CD4-positive, alpha-beta memory T cell (primary cell): ENCODE measurements around the gene AGBL1. TPM values are rescaled to one million over a fixed set of nuclear protein-coding genes. Genes with fewer than 3 reads are reported as not detected.

Experiments
- CTCF ChIA-PET: fragments of 350-600 bp; sonication (Branson Sonifier 250); formaldehyde crosslinking; loops from one replicate; lab custom pipeline; 2021; ENCODE audit warnings: inconsistent platforms; ENCODE audit not compliant: partially characterized antibody; lab: Charles Lee
- POLR2A ChIA-PET: fragments of 350-600 bp; sonication (Branson Sonifier 250); formaldehyde crosslinking; loops from one replicate; lab custom pipeline; 2021; ENCODE audit not compliant: partially characterized antibody; lab: Charles Lee
- DNase-seq, 5 donors: peaks; one replicate each; pipeline versions ENCODE4 v3.0.0 to v3.0.0-alpha.2; 2020 to 2022; ENCODE audit warnings: mixed read lengths in 1 of 5
- H3K27ac ChIP-seq: one replicate; pipeline ENCODE4 v1.7.0; 2013; ENCODE audit warnings: low read depth, low read length
- H3K27me3 ChIP-seq: 2 replicates; pipeline ENCODE4 v1.7.0; 2013; ENCODE audit warnings: mild to moderate bottlenecking, low read length, moderate library complexity; ENCODE audit not compliant: insufficient read depth
- H3K36me3 ChIP-seq: 2 replicates; pipeline ENCODE4 v1.7.0; 2013; ENCODE audit warnings: mild to moderate bottlenecking, low read length, moderate library complexity; ENCODE audit not compliant: insufficient read depth
- H3K4me1 ChIP-seq: 2 replicates; pipeline ENCODE4 v1.7.0; 2013; ENCODE audit warnings: mild to moderate bottlenecking, low read length, moderate library complexity; ENCODE audit not compliant: insufficient read depth
- H3K4me3 ChIP-seq, 2 donors: one replicate each; pipeline ENCODE4 v1.7.0; 2013; ENCODE audit warnings: low read length in 2 of 2, mild to moderate bottlenecking in 1 of 2
- H3K9me3 ChIP-seq, 2 donors: one replicate each; pipeline ENCODE4 v1.7.0; 2013; ENCODE audit warnings: low read length in 2 of 2, control low read depth in 1 of 2; ENCODE audit not compliant: control insufficient read depth in 1 of 2
- H3K27ac Mint-ChIP-seq, 7 donors: one replicate each; pipeline ENCODE4 v1.8.0; 2020 to 2021; ENCODE audit warnings: mixed read lengths in 7 of 7, mild to moderate bottlenecking in 6 of 7, inconsistent platforms in 3 of 7, moderate library complexity in 3 of 7
- H3K27me3 Mint-ChIP-seq, 2 donors: one replicate each; pipeline ENCODE4 v1.8.0; 2020 to 2021; ENCODE audit warnings: mixed read lengths in 2 of 2
- H3K36me3 Mint-ChIP-seq, 2 donors: one replicate each; pipeline ENCODE4 v1.8.0; 2020 to 2021; ENCODE audit warnings: mixed read lengths in 2 of 2, inconsistent platforms in 1 of 2, mild to moderate bottlenecking in 1 of 2
- H3K4me1 Mint-ChIP-seq, 4 donors: one replicate each; pipeline ENCODE4 v1.8.0; 2020 to 2021; ENCODE audit warnings: mixed read lengths in 4 of 4, mild to moderate bottlenecking in 1 of 4
- H3K4me3 Mint-ChIP-seq, 8 donors: one replicate each; pipeline ENCODE4 v1.8.0; 2020 to 2021; ENCODE audit warnings: mixed read lengths in 8 of 8, mild to moderate bottlenecking in 7 of 8, moderate library complexity in 6 of 8, inconsistent platforms in 3 of 8
- H3K9me3 Mint-ChIP-seq, 8 donors: one replicate each; pipeline ENCODE4 v1.8.0; 2020 to 2021; ENCODE audit warnings: mixed read lengths in 8 of 8, mild to moderate bottlenecking in 5 of 8, inconsistent platforms in 3 of 8, moderate library complexity in 1 of 8
- intact Hi-C: fragments of 100-400 bp; cut with micrococcal nuclease; formaldehyde crosslinking; loops from one replicate; pipeline ENCODE4 v1.15.1; 2023
- polyA plus RNA-seq, 2 donors: library from polyadenylated mRNA; unstranded; fragments of 300-500 nt; fragmentation: Illumina TruSeq; gene quantifications; one replicate each; pipeline ENCODE4 v1.2.3, GENCODE V29; 2021
- total RNA-seq, 2 experiments: library from RNA; stranded (reverse); gene quantifications; one replicate each; pipeline ENCODE4 v1.2.3, GENCODE V29; 2021

AGBL1 gene
- total and polyA plus RNA-seq, 4 experiments from 2014 or later = not detected

- peaks cover 5% of the 10 kb centered on the region for H3K4me1 ChIP-seq
Observed at GRCh38 chr15:86629409-86630356, 550.0 kb downstream of the AGBL1 start.

DNA sequence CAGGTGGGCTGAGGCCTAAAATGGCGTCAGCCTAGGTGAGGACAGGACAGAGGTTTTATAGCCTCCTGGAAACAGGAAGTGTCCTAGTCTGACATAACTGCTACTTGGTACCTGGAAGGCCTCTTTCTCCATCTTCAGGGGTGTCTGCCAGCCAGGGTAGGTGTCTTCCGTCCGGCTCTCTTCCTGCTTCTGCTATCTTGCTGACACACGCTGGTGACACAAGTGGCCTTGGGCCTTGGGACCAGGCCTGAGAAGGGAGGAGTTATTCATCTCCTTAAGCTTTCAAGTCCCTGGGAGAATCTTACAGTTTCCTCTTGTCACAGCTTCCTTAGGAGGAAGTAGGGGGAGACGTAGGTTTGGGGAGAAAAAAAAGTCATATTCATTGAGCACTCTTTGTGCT lies 551.3 kb downstream of the AGBL1 start:
- POLR2A ChIA-PET = no interaction called here
- no peaks in the 10 kb centered on the region for H3K27me3 ChIP-seq
- no peaks in the 10 kb centered on the region for H3K9me3 ChIP-seq
- H3K4me3 ChIP-seq = no peak overlapping the region
- Mint-ChIP-seq H3K27me3 (no peaks in the 10 kb centered on the region), H3K9me3 (no peaks in the 10 kb centered on the region), H3K4me3 (no peak overlapping the region), H3K27ac (peak overlapping the region in 1 of 7 donors; percentile 13), H3K4me1 (peaks cover 0 to 4% (median 3%) of the 10 kb centered on the region in 4 donors), H3K36me3 (no peaks in the 10 kb centered on the region)
- no peaks in the 10 kb centered on the region for H3K4me1 ChIP-seq
- H3K36me3 ChIP-seq = no peaks in the 10 kb centered on the region
- no peak overlapping the region for H3K27ac ChIP-seq
- intact Hi-C loops = no loop called here
- CTCF ChIA-PET = no interaction called here
- DNase-seq = no peak

More at GRCh38 chr15:86629409-86630356, 550.0 kb downstream of the AGBL1 start:
- H3K4me3 Mint-ChIP-seq = no peak overlapping the region
- ChIA-PET POLR2A (interaction anchor here (0.6 to 1.3 kb wide), 3 partner anchors 9 to 24 kb away, joined by 3 read pairs; no protein-coding TSS in a partner anchor), CTCF (interaction anchor here (0.8 to 1.5 kb wide), 3 partner anchors 8 to 113 kb away, joined by 3 to 7 read pairs (median 3); no protein-coding TSS in a partner anchor)
- no peaks in the 10 kb centered on the region for H3K27me3 Mint-ChIP-seq
- no peaks in the 10 kb centered on the region for H3K9me3 Mint-ChIP-seq
- H3K27ac Mint-ChIP-seq = no peak overlapping the region
- Histone ChIP-seq H3K36me3 (no peaks in the 10 kb centered on the region), H3K27me3 (no peaks in the 10 kb centered on the region), H3K4me3 (no peak overlapping the region), H3K9me3 (no peaks in the 10 kb centered on the region), H3K27ac (no peak overlapping the region)
- H3K36me3 Mint-ChIP-seq = no peaks in the 10 kb centered on the region
- no peak for DNase-seq
- intact Hi-C loops = loop anchor here (10.0 kb wide), 1 partner anchor 1615 kb away; no protein-coding TSS in a partner anchor
- H3K4me1 Mint-ChIP-seq = peaks cover 2 to 7% (median 5%) of the 10 kb centered on the region in 4 donors

GRCh38 chr15:86634146-86634545 lies 554.5 kb downstream of the AGBL1 start:
- no peak overlapping the region for H3K27ac ChIP-seq
- peaks cover 0 to 4% (median 2%) of the 10 kb centered on the region in 4 donors for H3K4me1 Mint-ChIP-seq
- H3K9me3 ChIP-seq = no peaks in the 10 kb centered on the region
- no peak for DNase-seq
- intact Hi-C loops = no loop called here
- no peaks in the 10 kb centered on the region for H3K36me3 Mint-ChIP-seq
- H3K4me3 ChIP-seq = no peak overlapping the region
- H3K27ac Mint-ChIP-seq = no peak overlapping the region
- H3K4me1 ChIP-seq = no peaks in the 10 kb centered on the region
- H3K4me3 Mint-ChIP-seq = no peak overlapping the region
- ChIA-PET POLR2A (no interaction called here), CTCF (no interaction called here)
- H3K36me3 ChIP-seq = no peaks in the 10 kb centered on the region
- peaks cover 0 to 6% (median 0%) of the 10 kb centered on the region in 8 donors for H3K9me3 Mint-ChIP-seq
- H3K27me3 ChIP-seq = no peaks in the 10 kb centered on the region
- H3K27me3 Mint-ChIP-seq = no peaks in the 10 kb centered on the region

- no peaks in the 10 kb centered on the region for H3K27me3 ChIP-seq
- CTCF ChIA-PET = no interaction called here
- Mint-ChIP-seq H3K27ac (no peak overlapping the region), H3K9me3 (peaks cover 0 to 8% (median 0%) of the 10 kb centered on the region in 8 donors), H3K27me3 (no peaks in the 10 kb centered on the region), H3K36me3 (no peaks in the 10 kb centered on the region), H3K4me1 (peaks cover 0 to 4% (median 1%) of the 10 kb centered on the region in 4 donors), H3K4me3 (no peak overlapping the region)
- intact Hi-C loops = no loop called here
- DNase-seq = no peak
- H3K4me1 ChIP-seq = no peaks in the 10 kb centered on the region
- no peaks in the 10 kb centered on the region for H3K9me3 ChIP-seq
- POLR2A ChIA-PET = no interaction called here
- H3K4me3 ChIP-seq = no peak overlapping the region
- no peaks in the 10 kb centered on the region for H3K36me3 ChIP-seq
- no peak overlapping the region for H3K27ac ChIP-seq
Observed at GRCh38 chr15:86634992-86635638, 555.4 kb downstream of the AGBL1 start.

- intact Hi-C loops = no loop called here
- Histone ChIP-seq H3K4me3 (no peak overlapping the region), H3K27me3 (no peaks in the 10 kb centered on the region), H3K4me1 (no peaks in the 10 kb centered on the region), H3K27ac (no peak overlapping the region), H3K9me3 (no peaks in the 10 kb centered on the region), H3K36me3 (no peaks in the 10 kb centered on the region)
- peaks cover 0 to 1% of the 10 kb centered on the region in 2 donors for H3K27me3 Mint-ChIP-seq
- ChIA-PET CTCF (no interaction called here), POLR2A (no interaction called here)
- no peaks in the 10 kb centered on the region for H3K36me3 Mint-ChIP-seq
- no peak overlapping the region for H3K27ac Mint-ChIP-seq
- no peak overlapping the region for H3K4me3 Mint-ChIP-seq
- H3K4me1 Mint-ChIP-seq = peaks cover 0 to 1% (median 0%) of the 10 kb centered on the region in 4 donors
- no peak for DNase-seq
- peaks cover 0 to 2% (median 0%) of the 10 kb centered on the region in 8 donors for H3K9me3 Mint-ChIP-seq
Observed at GRCh38 chr15:86644339-86644738, 564.7 kb downstream of the AGBL1 start.

DNA sequence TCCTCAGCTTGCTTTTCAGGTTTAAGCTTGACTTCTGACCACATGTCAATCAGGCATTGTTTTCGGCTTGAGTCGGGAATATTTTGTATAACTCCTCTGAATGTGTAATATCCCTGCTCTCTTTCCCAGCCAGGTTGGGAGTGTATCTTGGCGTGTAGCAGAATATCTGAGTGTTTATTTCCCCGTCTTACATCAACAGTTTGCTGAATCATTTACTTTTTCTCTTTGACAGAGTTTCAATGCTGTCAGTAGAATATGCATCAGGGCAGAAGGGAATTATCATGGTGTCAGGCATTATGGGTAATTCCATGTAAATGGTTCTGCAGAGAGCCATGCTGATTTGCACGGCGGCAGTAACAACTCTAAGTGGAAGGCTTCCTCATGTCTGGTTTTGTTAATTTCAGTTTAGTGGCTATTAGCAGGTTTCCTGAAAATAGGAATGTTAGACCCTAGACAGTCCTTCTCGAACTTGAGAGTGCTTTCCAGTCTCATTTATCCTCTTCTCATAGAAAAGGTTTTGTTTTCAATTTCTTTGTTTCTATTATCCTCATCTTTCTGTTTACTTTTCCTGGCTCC lies 566.3 kb downstream of the AGBL1 start:
- CTCF ChIA-PET = no interaction called here
- no peaks in the 10 kb centered on the region for H3K36me3 Mint-ChIP-seq
- intact Hi-C loops = no loop called here

More for the DNA sequence above, 566.3 kb downstream of the AGBL1 start:
- DNase-seq = no peak
- H3K4me1 Mint-ChIP-seq = peaks cover 5 to 14% (median 9%) of the 10 kb centered on the region in 4 donors
- no peaks in the 10 kb centered on the region for H3K27me3 ChIP-seq
- H3K4me1 ChIP-seq = peaks cover 10% of the 10 kb centered on the region
- peak overlapping the region in 1 of 8 donors; percentile 10 for H3K4me3 Mint-ChIP-seq
- no peak overlapping the region for H3K4me3 ChIP-seq
- POLR2A ChIA-PET = no interaction called here
- H3K36me3 ChIP-seq = no peaks in the 10 kb centered on the region
- H3K9me3 Mint-ChIP-seq = peaks cover 0 to 2% (median 0%) of the 10 kb centered on the region in 8 donors
- peaks cover 0 to 1% of the 10 kb centered on the region in 2 donors for H3K27me3 Mint-ChIP-seq
- H3K27ac Mint-ChIP-seq = no peak overlapping the region
- no peak overlapping the region for H3K27ac ChIP-seq
- H3K9me3 ChIP-seq = no peaks in the 10 kb centered on the region
